Measurements from ENCODE around the gene MEPE. TPM values are rescaled to one million over a fixed set of nuclear protein-coding genes. Genes with fewer than 3 reads are reported as not detected.

The MEPE gene
- total and polyA plus RNA-seq, 2 experiments from 2014 or later: not detected

DNA sequence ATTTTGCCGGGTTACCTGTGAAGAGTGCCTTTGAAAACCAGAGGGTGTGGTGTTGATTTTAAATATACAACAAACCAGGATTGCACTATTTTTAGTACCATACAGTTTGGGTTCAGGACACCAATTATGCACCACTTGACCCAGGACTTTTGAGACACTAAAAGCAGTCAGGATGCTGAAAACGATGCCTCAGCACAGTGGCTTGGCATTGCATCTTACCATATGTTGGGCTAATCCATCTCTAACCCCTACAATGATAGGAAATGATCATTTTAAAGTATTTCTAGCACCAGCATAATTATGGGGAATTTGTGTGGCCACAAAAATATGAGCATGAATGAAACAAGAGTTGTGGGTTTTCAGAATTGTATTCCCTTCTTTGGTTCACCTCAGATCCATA is 29.3 kb upstream of the MEPE start:
- H3K27me3 ChIP-seq: no peaks in the 10 kb centered on the region
- no peaks in the 10 kb centered on the region for H3K9me3 ChIP-seq (ENCODE audit: low read depth)
- no peak overlapping the region for H3K27ac ChIP-seq
- no peak overlapping the region for H3K4me3 ChIP-seq
- no peak for DNase-seq (ENCODE audit: low read depth in 1 of 2, low spot score in 1 of 2)
- TF ChIP-seq, protein P1, sequence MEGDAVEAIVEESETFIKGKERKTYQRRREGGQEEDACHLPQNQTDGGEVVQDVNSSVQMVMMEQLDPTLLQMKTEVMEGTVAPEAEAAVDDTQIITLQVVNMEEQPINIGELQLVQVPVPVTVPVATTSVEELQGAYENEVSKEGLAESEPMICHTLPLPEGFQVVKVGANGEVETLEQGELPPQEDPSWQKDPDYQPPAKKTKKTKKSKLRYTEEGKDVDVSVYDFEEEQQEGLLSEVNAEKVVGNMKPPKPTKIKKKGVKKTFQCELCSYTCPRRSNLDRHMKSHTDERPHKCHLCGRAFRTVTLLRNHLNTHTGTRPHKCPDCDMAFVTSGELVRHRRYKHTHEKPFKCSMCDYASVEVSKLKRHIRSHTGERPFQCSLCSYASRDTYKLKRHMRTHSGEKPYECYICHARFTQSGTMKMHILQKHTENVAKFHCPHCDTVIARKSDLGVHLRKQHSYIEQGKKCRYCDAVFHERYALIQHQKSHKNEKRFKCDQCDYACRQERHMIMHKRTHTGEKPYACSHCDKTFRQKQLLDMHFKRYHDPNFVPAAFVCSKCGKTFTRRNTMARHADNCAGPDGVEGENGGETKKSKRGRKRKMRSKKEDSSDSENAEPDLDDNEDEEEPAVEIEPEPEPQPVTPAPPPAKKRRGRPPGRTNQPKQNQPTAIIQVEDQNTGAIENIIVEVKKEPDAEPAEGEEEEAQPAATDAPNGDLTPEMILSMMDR (IDR thresholded peaks at IDR 0.05; ENCODE audit: low read depth, low read length): no peak
- H3K36me3 ChIP-seq: no peaks in the 10 kb centered on the region
- H3K4me1 ChIP-seq (ENCODE audit: low read depth): no peaks in the 10 kb centered on the region

DNA sequence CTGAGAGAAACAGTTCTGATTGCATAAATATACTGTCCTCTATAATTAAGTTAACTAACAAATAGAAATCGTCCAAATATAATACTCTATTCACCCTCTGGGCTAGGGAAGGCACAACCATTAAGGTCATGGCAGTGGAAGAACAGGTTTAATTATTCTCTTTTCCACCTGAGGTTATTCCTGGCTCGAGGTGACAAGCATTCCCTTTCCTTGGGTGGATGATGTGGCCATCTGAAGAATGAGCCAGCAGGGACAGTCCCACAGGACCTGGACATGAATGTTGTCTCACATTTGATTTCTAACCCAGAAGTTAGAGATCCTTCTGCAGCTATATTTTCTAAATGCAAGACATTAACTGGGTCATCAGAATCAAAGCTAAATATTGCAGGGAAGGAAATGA is 27.9 kb upstream of the MEPE start:
- TF ChIP-seq, protein P1 (IDR thresholded peaks at IDR 0.05; ENCODE audit: low read depth, low read length): no peak
- H3K9me3 ChIP-seq (ENCODE audit: low read depth): no peaks in the 10 kb centered on the region
- H3K4me1 ChIP-seq (ENCODE audit: low read depth): no peaks in the 10 kb centered on the region
- H3K36me3 ChIP-seq: no peaks in the 10 kb centered on the region
- H3K27ac ChIP-seq: no peak overlapping the region
- no peaks in the 10 kb centered on the region for H3K27me3 ChIP-seq
- H3K4me3 ChIP-seq: no peak overlapping the region
- DNase-seq (ENCODE audit: low read depth in 1 of 2, low spot score in 1 of 2): no peak

DNA sequence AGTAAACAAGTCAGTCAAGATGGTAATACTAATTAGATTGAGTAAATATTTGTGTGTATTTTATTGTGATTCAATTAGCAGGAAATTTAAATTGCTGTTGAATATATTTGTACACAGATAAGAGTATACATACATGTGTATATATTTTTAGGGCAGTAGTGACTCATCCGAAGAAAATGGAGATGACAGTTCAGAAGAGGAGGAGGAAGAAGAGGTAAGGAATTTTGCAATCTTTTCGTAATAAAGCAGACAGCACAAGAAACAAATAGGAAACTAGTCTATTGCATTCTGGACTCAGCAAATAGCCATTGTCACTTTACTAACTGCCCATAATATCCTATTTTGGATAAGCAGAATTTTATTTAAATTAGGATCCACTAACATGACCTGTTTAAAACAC is 26.8 kb upstream of the MEPE start:
- H3K27ac ChIP-seq: no peak overlapping the region
- DNase-seq (ENCODE audit: low read depth in 1 of 2, low spot score in 1 of 2): peak in 1 of 2 donors; percentile 39
- TF ChIP-seq, protein P1 (IDR thresholded peaks at IDR 0.05; ENCODE audit: low read depth, low read length): no peak
- no peaks in the 10 kb centered on the region for H3K4me1 ChIP-seq (ENCODE audit: low read depth)
- H3K9me3 ChIP-seq (ENCODE audit: low read depth): no peaks in the 10 kb centered on the region
- no peaks in the 10 kb centered on the region for H3K36me3 ChIP-seq
- no peak overlapping the region for H3K4me3 ChIP-seq
- H3K27me3 ChIP-seq: no peaks in the 10 kb centered on the region

DNA sequence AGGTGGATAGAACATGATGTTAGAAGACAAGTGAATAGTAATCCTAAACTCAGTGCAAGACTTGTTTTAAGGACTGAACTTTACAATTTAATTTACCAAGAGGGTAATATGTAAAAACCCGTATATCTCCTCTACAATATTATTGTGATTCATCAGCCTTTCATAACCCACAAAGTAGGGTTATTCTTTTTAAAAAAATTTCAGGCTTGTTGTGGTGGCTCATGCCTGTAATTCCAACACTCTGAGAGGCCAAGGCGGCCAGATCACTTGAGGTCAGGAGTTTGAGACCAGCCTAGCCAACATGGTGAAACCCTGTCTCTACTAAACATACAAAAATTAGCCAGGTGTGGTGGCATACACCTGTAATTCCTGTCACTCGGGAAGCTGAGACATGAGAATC is 26.2 kb upstream of the MEPE start:
- Histone ChIP-seq H3K4me1 (ENCODE audit: low read depth) (no peaks in the 10 kb centered on the region), H3K9me3 (ENCODE audit: low read depth) (no peaks in the 10 kb centered on the region), H3K27ac (no peak overlapping the region), H3K36me3 (no peaks in the 10 kb centered on the region), H3K4me3 (no peak overlapping the region), H3K27me3 (no peaks in the 10 kb centered on the region)
- DNase-seq (ENCODE audit: low read depth in 1 of 2, low spot score in 1 of 2): peak in 1 of 2 donors; percentile 36
- TF ChIP-seq, protein P1 (IDR thresholded peaks at IDR 0.05; ENCODE audit: low read depth, low read length): no peak

DNA sequence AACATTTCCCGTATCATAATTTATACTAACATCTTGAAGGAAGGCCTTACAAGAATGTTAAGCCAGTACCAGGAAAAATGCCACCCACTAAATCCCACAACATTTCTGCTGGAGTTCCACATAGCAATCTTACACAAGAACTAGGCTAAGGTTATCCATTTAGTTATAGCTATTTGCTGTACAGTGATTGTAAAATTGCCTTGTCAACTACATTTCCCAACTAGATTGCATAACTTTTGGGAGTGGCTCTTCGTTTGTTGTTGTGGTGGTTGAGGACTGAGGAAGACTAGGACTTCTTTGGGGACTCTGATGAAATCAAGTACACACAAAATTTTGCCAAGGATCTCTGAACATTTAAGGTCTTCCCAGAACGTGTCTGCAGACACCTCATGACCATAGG is 25.4 kb upstream of the MEPE start:
- no peaks in the 10 kb centered on the region for H3K9me3 ChIP-seq (ENCODE audit: low read depth)
- peak in 1 of 2 donors; percentile 16 for DNase-seq (ENCODE audit: low read depth in 1 of 2, low spot score in 1 of 2)

More for the DNA sequence above, 25.4 kb upstream of the MEPE start:
- H3K4me3 ChIP-seq: no peak overlapping the region
- no peaks in the 10 kb centered on the region for H3K36me3 ChIP-seq
- no peaks in the 10 kb centered on the region for H3K4me1 ChIP-seq (ENCODE audit: low read depth)
- TF ChIP-seq, protein P1 (IDR thresholded peaks at IDR 0.05; ENCODE audit: low read depth, low read length): no peak
- no peak overlapping the region for H3K27ac ChIP-seq
- H3K27me3 ChIP-seq: no peaks in the 10 kb centered on the region
